ENCODE results near the gene MRGPRD.
A peak's percentile ranks its signal among the peaks of the same experiment; 100 is the strongest.

MRGPRD gene

GRCh38 chr11:68948935-68949334 lies 31.9 kb downstream of the MRGPRD start:
- in situ Hi-C loops (cut with MboI; ENCODE audit: low sequenced_read_pairs, unreplicated experiment): no loop called here
- no peak for DNase-seq (ENCODE audit: low spot score)
- no peak for TF ChIP-seq CTCF (IDR thresholded peaks at IDR 0.05; ENCODE audit: borderline replicate concordance, control extremely low read depth, extremely low read depth, insufficient read depth, missing control alignments)

- in situ Hi-C loops (cut with MboI; ENCODE audit: low sequenced_read_pairs, unreplicated experiment): no loop called here
- TF ChIP-seq CTCF (IDR thresholded peaks at IDR 0.05; ENCODE audit: borderline replicate concordance, control extremely low read depth, extremely low read depth, insufficient read depth, missing control alignments): no peak
- no peak for DNase-seq (ENCODE audit: low spot score)
Measured at GRCh38 chr11:68948496-68948895, 32.3 kb downstream of the MRGPRD start.

- DNase-seq (ENCODE audit: low spot score): no peak
- in situ Hi-C loops (cut with MboI; ENCODE audit: low sequenced_read_pairs, unreplicated experiment): no loop called here
- TF ChIP-seq CTCF (IDR thresholded peaks at IDR 0.05; ENCODE audit: borderline replicate concordance, control extremely low read depth, extremely low read depth, insufficient read depth, missing control alignments): no peak
Measured at GRCh38 chr11:68947151-68947550, 33.6 kb downstream of the MRGPRD start.

GRCh38 chr11:68946416-68947090 lies 34.2 kb downstream of the MRGPRD start:
- DNase-seq (ENCODE audit: low spot score): no peak
- in situ Hi-C loops (cut with MboI; ENCODE audit: low sequenced_read_pairs, unreplicated experiment): no loop called here

DNA sequence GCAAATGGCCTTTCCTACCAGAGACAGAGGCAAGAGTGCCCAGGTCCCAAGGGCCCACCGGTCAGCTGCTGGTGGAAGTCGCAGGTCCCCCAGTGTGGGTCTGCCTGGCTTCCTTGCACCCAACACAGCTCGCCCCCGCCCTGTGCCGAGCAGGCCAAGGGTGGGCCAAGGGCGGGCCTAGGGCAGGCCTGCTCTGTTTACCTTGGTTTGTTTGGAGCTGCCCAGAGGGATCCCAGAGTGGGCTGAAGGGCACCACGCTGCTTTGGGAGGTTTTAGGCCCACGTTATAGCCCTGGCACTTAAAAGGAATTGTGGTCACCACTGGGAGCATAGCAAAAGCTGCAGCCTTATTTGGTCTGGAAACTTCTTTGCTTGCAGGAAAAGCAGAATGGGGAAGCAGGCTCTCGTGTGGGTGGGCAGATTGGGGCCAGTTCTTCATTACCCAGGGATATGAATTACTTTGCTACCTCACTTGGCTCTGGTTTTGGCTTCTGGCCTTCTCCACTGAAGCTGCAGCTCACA lies 38.0 kb downstream of the MRGPRD start:
- peak; percentile 65 for DNase-seq (ENCODE audit: low spot score)
- in situ Hi-C loops (cut with MboI; ENCODE audit: low sequenced_read_pairs, unreplicated experiment): no loop called here
- no peak for TF ChIP-seq CTCF (IDR thresholded peaks at IDR 0.05; ENCODE audit: borderline replicate concordance, control extremely low read depth, extremely low read depth, insufficient read depth, missing control alignments)

More at GRCh38 chr11:68946416-68947090, 34.2 kb downstream of the MRGPRD start:
- TF ChIP-seq CTCF (IDR thresholded peaks at IDR 0.05; ENCODE audit: borderline replicate concordance, control extremely low read depth, extremely low read depth, insufficient read depth, missing control alignments): no peak

DNA sequence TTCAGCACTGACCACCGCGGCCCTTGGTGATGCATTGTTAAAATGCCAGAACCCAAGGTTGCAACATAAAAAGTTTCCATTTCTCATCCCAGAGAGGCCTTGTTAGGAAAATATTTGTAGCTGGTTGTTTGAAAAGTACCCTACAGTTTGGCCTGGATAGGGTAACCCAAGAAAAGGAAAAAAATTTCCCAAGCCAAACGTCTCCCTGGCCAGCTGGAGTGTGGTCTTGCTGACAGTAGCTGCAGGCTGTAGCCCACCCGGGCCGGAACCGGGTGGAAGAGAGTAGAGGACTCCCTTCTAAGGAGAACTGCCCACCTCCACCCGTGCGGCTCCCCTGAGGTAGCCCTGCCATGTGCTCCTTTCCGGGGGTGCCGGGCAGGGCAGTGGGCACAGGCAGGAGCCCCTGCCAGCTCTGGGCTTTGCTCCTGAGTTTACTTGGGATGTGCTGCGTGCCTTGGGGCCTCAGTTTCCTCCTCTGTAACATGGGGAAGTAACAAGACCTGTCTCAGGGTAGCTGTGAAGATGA lies 38.6 kb downstream of the MRGPRD start:
- DNase-seq (ENCODE audit: low spot score): peak; percentile 22
- no peak for TF ChIP-seq CTCF (IDR thresholded peaks at IDR 0.05; ENCODE audit: borderline replicate concordance, control extremely low read depth, extremely low read depth, insufficient read depth, missing control alignments)
- in situ Hi-C loops (cut with MboI; ENCODE audit: low sequenced_read_pairs, unreplicated experiment): no loop called here

Data from GM13976 (cell line).